ENCODE measurements around the gene ID2. TPM values are rescaled to one million over a fixed set of nuclear protein-coding genes. Genes with fewer than 3 reads are reported as not detected.

The ID2 gene
- total RNA-seq, 1 donor from 2014 or later, result 28.3 TPM

DNA sequence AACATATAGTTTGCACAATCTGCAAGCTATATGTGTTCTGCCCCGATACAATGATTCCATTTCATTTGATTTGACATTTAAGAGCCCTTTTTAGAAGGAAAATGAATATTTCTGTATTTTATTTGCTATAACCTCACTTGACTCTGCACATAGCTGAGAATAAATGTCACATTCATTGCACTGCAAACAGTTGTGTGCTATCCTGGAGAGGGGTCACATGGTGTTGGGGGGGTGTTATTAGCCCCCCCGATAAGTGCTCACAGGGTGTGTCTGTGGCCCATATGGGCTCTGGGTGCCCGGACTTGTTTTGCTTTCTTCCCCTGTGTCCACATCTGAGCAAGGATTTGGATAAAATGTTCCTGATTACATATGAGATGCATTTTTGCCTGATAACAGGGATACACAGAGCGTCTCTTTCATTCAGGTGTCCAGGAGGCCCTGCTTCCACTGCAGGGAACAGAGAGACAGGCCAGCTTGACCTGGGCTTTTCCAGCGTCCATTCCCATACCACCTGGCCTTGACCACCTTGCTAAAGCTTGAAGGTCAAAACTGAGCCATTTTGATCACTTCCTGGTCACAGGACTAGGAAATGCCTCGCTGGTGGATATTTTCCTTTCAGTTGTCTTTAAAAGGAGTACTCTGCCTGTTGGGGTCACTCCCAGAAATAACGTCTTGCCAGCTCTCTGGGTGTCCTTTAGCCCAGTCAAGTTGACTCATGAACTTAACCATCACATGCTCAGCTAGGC, 38.4 kb upstream of the ID2 start:
- H3K4me3 ChIP-seq (ENCODE audit: low read depth, low read length), result no peak overlapping the region
- DNase-seq (ENCODE audit: low read depth), result no peak
- TF ChIP-seq, protein P1, sequence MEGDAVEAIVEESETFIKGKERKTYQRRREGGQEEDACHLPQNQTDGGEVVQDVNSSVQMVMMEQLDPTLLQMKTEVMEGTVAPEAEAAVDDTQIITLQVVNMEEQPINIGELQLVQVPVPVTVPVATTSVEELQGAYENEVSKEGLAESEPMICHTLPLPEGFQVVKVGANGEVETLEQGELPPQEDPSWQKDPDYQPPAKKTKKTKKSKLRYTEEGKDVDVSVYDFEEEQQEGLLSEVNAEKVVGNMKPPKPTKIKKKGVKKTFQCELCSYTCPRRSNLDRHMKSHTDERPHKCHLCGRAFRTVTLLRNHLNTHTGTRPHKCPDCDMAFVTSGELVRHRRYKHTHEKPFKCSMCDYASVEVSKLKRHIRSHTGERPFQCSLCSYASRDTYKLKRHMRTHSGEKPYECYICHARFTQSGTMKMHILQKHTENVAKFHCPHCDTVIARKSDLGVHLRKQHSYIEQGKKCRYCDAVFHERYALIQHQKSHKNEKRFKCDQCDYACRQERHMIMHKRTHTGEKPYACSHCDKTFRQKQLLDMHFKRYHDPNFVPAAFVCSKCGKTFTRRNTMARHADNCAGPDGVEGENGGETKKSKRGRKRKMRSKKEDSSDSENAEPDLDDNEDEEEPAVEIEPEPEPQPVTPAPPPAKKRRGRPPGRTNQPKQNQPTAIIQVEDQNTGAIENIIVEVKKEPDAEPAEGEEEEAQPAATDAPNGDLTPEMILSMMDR (conservative IDR thresholded peaks at IDR 0.05; ENCODE audit: low read depth, low read length), result no peak

DNA sequence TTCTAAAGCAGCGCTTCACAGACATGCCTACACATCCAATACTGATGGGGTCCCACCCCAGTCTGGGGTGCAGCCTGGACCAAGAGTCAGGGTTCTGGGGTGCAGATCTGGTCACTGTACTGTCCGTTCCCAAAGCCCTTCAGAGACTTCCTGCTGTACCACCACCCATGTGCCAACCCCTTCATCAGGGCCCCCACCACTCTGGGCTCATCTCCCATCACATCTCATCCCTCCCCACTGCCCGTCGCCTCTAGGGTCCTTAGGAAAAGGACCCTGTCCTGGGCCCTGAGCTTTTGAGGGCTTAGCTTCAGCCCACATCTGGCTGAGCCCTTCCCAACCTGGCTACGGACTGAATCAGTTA, 37.9 kb upstream of the ID2 start:
- TF ChIP-seq, protein P1 (conservative IDR thresholded peaks at IDR 0.05; ENCODE audit: low read depth, low read length), result no peak
- no peak for DNase-seq (ENCODE audit: low read depth)
- H3K4me3 ChIP-seq (ENCODE audit: low read depth, low read length), result no peak overlapping the region

- no peak for DNase-seq (ENCODE audit: low read depth)
- TF ChIP-seq, protein P1 (conservative IDR thresholded peaks at IDR 0.05; ENCODE audit: low read depth, low read length), result peak; percentile 53
- no peak overlapping the region for H3K4me3 ChIP-seq (ENCODE audit: low read depth, low read length)
Measured at GRCh38 chr2:8644605-8645175, 37.2 kb upstream of the ID2 start.

DNA sequence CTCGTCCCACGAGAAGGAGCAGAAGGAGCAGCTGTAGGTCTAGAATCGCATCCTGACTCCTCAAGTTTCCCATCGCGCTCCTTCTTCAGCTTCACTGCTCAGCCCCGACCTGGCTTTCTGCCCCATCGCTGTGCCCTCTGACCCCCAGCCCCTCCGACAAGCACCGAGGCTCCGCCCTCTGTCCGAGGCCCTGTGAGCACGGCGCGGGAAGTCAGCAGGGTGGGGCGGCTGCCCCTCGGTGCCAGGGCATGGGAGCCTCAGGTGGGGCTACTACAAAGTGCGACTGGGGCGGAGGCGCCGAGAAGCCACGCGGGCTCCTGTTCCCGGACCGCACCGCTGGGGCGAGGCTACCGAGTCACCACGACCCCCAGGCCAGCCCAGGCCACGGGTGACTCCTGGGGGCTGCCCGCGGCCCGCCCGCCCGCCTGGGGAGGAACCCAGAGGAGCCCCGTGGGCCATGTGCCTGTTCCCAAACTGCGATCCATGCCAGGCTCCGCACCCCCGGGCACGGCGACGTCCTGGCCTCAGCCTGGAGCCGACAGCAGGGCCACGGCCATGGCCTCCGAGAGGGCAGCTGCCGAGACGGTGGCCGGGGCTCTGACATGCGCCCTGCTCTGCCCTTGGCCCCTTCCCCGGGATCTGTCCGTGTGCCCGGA, 36.6 kb upstream of the ID2 start:
- no peak overlapping the region for H3K4me3 ChIP-seq (ENCODE audit: low read depth, low read length)
- no peak for DNase-seq (ENCODE audit: low read depth)
- TF ChIP-seq, protein P1 (conservative IDR thresholded peaks at IDR 0.05; ENCODE audit: low read depth, low read length), result no peak

DNA sequence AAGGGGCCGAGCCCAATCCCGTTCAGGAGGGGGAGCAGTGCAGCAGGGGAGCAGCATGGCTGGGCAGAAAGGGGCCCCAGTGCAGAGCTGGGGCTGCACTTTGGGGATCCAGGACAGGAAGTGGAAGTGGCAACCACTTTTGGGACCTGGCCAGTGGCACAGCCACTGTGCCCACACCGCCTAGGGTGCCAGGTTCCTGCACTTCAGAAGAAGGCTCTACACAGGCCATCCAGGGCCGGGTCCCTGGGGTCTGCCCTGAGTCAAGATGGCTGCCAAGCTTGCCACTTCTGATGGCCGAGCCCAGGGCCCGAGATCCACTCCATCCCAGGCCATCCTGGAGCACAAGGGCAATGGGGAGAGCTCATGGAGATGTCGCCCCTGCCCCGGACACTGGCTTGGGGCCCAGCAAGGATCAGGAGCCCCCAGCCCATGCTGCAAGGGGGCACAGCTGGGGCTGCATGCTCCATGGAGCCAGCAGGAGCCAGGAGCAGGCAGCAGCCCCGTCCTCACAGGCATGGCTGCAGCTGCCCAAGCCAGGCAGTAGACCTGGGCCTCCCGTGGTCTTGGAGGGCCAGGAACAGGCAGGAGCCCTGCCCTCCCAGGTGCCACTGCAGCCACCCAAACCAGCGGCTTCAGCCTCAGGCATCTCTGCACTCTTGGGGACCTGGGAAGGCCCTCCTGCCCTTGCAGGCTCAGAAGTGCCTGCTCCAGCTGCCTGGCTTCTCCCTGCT, 35.0 kb upstream of the ID2 start:
- H3K4me3 ChIP-seq (ENCODE audit: low read depth, low read length), result no peak overlapping the region
- DNase-seq (ENCODE audit: low read depth), result no peak
- TF ChIP-seq, protein P1 (conservative IDR thresholded peaks at IDR 0.05; ENCODE audit: low read depth, low read length), result no peak

DNA sequence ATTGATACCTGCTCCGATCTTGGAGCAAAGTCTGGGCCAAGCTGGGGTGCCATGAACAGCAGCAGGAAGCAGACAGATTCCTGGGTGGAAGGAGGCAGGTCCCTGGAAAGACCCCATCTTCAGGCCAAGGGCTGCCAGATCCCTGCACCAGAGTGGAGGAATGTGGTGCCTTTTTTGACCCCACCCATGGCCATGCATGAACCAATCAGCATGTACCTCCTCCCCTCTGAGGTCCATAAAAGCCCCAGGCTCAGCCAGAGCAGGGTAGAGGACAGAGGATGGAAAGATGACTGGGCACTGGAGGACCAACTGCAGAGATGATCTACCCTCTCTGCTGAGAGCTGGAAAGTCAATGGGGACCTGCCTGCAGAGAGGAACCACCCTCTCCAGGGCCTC, 34.4 kb upstream of the ID2 start:
- TF ChIP-seq, protein P1 (conservative IDR thresholded peaks at IDR 0.05; ENCODE audit: low read depth, low read length), result no peak
- no peak for DNase-seq (ENCODE audit: low read depth)
- no peak overlapping the region for H3K4me3 ChIP-seq (ENCODE audit: low read depth, low read length)
